Measurements from ENCODE around the gene EMX2.

EMX2 gene

DNA sequence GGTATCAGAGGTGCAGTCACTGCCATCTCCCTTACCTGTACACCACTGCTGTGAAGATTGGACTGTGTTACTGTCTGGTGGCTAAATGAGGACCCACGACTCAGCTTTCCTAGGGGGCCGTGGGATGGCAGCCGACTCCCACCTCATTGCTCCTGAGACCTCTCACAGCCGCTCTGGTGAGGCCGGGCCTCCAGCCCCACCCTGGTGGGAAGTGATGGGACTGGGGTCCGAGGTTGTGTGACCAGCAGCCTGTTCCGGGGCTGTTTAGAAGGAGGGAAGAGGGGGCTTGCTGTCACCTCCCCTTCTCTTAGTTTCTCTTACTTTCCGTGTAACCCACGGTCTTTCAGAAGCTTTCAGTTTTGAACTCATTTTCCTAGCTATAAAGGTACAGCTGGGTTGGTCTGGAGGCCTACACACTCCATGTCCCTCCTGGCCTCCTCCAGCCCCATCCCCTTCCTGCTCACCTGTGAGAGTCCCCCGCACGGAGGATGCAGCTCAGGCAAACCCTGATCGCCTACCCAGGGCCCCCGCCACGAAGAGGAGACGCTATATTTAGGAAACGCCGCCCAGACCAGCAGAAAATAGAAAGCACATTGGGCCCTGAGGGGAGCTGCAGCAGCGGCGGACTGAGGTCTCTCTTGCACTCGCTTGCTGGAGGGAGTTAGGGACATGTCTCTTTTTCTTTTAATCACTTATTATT is 4.6 kb downstream of the EMX2 start:
- peaks cover 84% of the 10 kb centered on the region for H3K27me3 Mint-ChIP-seq
- peaks cover 23% of the 10 kb centered on the region for H3K4me1 Mint-ChIP-seq
- no peak for ATAC-seq
- H3K27ac Mint-ChIP-seq = no peak overlapping the region
- no peaks in the 10 kb centered on the region for H3K36me3 Mint-ChIP-seq
- no peak overlapping the region for H3K4me3 Mint-ChIP-seq
- no peaks in the 10 kb centered on the region for H3K9me3 Mint-ChIP-seq

- peaks cover 90% of the 10 kb centered on the region for H3K27me3 Mint-ChIP-seq
- peaks cover 23% of the 10 kb centered on the region for H3K4me1 Mint-ChIP-seq
- peak overlapping the region; percentile 29 for H3K4me3 Mint-ChIP-seq
- no peaks in the 10 kb centered on the region for H3K9me3 Mint-ChIP-seq
- no peak for ATAC-seq
- H3K36me3 Mint-ChIP-seq = no peaks in the 10 kb centered on the region
- H3K27ac Mint-ChIP-seq = no peak overlapping the region
Observed at GRCh38 chr10:117547716-117548668, 5.4 kb downstream of the EMX2 start.

DNA sequence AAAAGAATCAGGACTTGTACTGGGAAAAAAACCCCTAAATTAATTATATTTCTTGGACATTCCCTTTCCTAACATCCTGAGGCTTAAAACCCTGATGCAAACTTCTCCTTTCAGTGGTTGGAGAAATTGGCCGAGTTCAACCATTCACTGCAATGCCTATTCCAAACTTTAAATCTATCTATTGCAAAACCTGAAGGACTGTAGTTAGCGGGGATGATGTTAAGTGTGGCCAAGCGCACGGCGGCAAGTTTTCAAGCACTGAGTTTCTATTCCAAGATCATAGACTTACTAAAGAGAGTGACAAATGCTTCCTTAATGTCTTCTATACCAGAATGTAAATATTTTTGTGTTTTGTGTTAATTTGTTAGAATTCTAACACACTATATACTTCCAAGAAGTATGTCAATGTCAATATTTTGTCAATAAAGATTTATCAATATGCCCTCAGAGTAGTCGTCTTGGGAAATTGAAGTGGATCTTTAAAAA is 6.6 kb downstream of the EMX2 start:
- peaks cover 27% of the 10 kb centered on the region for H3K4me1 Mint-ChIP-seq
- no peak overlapping the region for H3K27ac Mint-ChIP-seq
- H3K9me3 Mint-ChIP-seq = no peaks in the 10 kb centered on the region
- no peak overlapping the region for H3K4me3 Mint-ChIP-seq
- peaks cover 88% of the 10 kb centered on the region for H3K27me3 Mint-ChIP-seq
- no peaks in the 10 kb centered on the region for H3K36me3 Mint-ChIP-seq
- ATAC-seq = no peak

- ATAC-seq = no peak
- Mint-ChIP-seq H3K4me1 (peaks cover 30% of the 10 kb centered on the region), H3K27me3 (peaks cover 90% of the 10 kb centered on the region)
Observed at GRCh38 chr10:117550076-117550475, 7.5 kb downstream of the EMX2 start.

DNA sequence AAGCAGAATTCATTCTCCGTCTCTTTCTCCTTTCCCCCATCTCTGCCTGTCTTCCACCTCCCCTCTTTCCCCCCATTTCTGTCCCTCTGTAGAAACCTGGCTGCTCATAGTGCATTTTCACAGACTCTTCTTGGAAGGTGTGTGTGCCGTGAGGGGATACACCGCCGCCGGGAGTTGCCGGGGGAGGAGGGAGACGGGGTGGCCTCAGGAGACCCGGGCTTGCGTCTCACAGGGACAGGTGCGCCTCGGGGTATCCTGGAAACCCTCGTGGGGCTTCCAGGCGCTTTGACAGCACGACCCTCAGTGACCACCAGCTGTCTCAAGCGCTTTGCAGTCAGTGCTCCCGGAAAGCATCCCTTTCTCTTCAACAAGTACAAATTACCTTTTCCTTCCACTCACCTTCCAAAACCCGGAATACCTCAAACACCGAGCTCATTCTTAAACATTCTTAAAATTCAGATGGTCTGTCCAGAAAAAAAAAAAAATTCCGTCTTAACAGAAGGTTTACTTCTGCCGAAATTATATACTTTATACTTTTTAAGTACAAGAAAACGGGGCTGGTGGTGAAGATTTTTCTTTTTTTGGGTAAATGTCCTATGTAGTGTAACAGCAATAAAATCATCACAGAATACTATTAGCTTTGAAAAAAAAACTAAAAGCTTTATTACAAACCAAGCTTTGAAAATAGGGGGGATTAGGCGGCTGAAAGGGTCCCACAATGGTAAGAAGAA is 8.2 kb downstream of the EMX2 start:
- Mint-ChIP-seq H3K4me1 (peaks cover 28% of the 10 kb centered on the region), H3K27ac (no peak overlapping the region), H3K9me3 (no peaks in the 10 kb centered on the region), H3K36me3 (no peaks in the 10 kb centered on the region), H3K27me3 (peaks cover 93% of the 10 kb centered on the region), H3K4me3 (no peak overlapping the region)
- ATAC-seq = no peak

More at GRCh38 chr10:117550076-117550475, 7.5 kb downstream of the EMX2 start:
- Mint-ChIP-seq H3K9me3 (no peaks in the 10 kb centered on the region), H3K36me3 (no peaks in the 10 kb centered on the region), H3K4me3 (no peak overlapping the region), H3K27ac (no peak overlapping the region)

GRCh38 chr10:117551330-117552155 is 9.0 kb downstream of the EMX2 start:
- peaks cover 93% of the 10 kb centered on the region for H3K27me3 Mint-ChIP-seq
- no peaks in the 10 kb centered on the region for H3K9me3 Mint-ChIP-seq
- H3K36me3 Mint-ChIP-seq = no peaks in the 10 kb centered on the region
- H3K4me3 Mint-ChIP-seq = no peak overlapping the region
- no peak for ATAC-seq
- H3K27ac Mint-ChIP-seq = no peak overlapping the region
- peaks cover 23% of the 10 kb centered on the region for H3K4me1 Mint-ChIP-seq

GRCh38 chr10:117552156-117552631 is 9.6 kb downstream of the EMX2 start:
- Mint-ChIP-seq H3K27me3 (peaks cover 90% of the 10 kb centered on the region), H3K4me3 (no peak overlapping the region), H3K9me3 (no peaks in the 10 kb centered on the region), H3K4me1 (peaks cover 20% of the 10 kb centered on the region), H3K36me3 (no peaks in the 10 kb centered on the region), H3K27ac (no peak overlapping the region)
- ATAC-seq = no peak

- peaks cover 85% of the 10 kb centered on the region for H3K27me3 Mint-ChIP-seq
Observed at GRCh38 chr10:117552701-117553141, 10.2 kb downstream of the EMX2 start.

GRCh38 chr10:117553142-117553814 is 10.7 kb downstream of the EMX2 start:
- Mint-ChIP-seq H3K4me1 (peaks cover 10% of the 10 kb centered on the region), H3K36me3 (no peaks in the 10 kb centered on the region), H3K4me3 (no peak overlapping the region), H3K27ac (no peak overlapping the region), H3K9me3 (no peaks in the 10 kb centered on the region), H3K27me3 (peaks cover 82% of the 10 kb centered on the region)
- no peak for ATAC-seq

More at GRCh38 chr10:117552701-117553141, 10.2 kb downstream of the EMX2 start:
- no peak overlapping the region for H3K27ac Mint-ChIP-seq
- ATAC-seq = no peak
- peaks cover 15% of the 10 kb centered on the region for H3K4me1 Mint-ChIP-seq
- no peaks in the 10 kb centered on the region for H3K36me3 Mint-ChIP-seq
- no peak overlapping the region for H3K4me3 Mint-ChIP-seq
- H3K9me3 Mint-ChIP-seq = no peaks in the 10 kb centered on the region

GRCh38 chr10:117553815-117554172 is 11.2 kb downstream of the EMX2 start:
- Mint-ChIP-seq H3K27ac (no peak overlapping the region), H3K4me1 (peaks cover 7% of the 10 kb centered on the region), H3K27me3 (peaks cover 82% of the 10 kb centered on the region), H3K9me3 (no peaks in the 10 kb centered on the region), H3K36me3 (no peaks in the 10 kb centered on the region), H3K4me3 (no peak overlapping the region)
- no peak for ATAC-seq

DNA sequence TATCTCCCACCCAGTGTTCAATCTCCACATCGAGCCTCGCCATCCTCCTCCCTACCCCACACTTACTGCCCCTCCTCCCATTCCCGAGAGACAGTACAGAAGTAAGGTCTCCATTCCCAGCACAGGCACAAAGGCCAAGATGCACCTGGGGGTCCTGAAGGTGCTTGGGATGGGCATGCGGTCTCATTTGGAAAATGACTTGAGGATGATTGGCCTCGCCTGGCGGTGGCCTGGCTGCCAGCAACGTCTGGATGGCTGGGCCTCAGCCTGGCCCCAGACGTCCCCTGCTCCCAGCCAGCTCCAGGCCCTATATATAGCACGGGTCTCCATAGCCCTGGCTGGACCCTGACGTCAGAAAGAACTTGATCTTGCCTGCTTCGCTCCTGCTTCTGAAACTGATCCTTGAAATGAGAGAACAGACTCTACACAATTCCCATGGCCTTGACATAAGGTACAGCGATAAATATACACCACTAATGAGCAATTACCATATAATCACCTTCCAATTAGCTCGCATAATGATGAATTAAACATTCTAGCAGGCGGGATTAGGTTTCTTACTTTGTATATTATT is 11.8 kb downstream of the EMX2 start:
- Mint-ChIP-seq H3K4me3 (no peak overlapping the region), H3K27ac (no peak overlapping the region), H3K4me1 (peaks cover 7% of the 10 kb centered on the region), H3K36me3 (no peaks in the 10 kb centered on the region), H3K9me3 (no peaks in the 10 kb centered on the region), H3K27me3 (peaks cover 82% of the 10 kb centered on the region)
- ATAC-seq = no peak

DNA sequence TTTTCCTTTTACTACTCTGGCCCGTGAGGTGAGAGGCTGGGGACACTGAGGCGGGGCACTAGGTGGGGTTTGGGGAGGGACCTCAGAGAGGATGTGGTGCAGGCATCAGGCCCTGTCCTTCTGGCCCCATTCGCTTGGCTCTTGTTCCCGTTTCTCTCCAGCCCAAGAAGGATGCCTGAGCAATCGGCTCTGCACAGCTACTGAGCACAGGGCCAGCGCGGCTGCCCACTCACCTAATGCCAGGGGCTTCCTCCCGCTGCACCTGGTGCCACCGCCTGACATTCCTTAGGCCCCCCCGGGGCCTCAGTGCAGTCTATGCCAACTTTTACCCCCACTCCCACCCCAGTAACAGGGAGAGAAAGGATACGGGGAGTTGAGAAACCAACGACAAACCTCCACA is 12.5 kb downstream of the EMX2 start:
- Mint-ChIP-seq H3K27me3 (peaks cover 75% of the 10 kb centered on the region), H3K9me3 (no peaks in the 10 kb centered on the region), H3K27ac (no peak overlapping the region), H3K4me1 (peaks cover 7% of the 10 kb centered on the region), H3K36me3 (no peaks in the 10 kb centered on the region), H3K4me3 (no peak overlapping the region)
- no peak for ATAC-seq

DNA sequence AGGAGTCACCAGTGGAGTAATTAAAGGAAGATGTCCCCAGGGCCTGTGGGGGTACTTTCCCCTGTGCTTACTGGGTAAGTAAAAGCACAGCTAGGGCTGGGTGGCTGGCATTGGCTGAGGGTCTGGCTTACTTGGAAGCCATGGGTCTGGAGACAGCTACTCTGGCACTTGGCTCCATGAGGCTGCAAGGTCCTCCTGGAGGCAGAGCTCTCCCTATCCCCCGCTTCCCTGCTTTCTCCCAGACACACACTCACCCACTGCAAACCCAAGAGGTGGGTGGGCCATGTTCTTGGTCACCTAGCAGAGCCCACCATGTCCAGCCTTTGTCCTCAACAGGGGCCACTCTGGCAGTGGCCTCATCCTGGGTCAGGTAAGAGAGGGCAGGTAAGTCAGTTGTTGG is 13.3 kb downstream of the EMX2 start:
- H3K27ac Mint-ChIP-seq = no peak overlapping the region
- peaks cover 67% of the 10 kb centered on the region for H3K27me3 Mint-ChIP-seq
- no peaks in the 10 kb centered on the region for H3K36me3 Mint-ChIP-seq
- no peaks in the 10 kb centered on the region for H3K9me3 Mint-ChIP-seq
- no peak overlapping the region for H3K4me3 Mint-ChIP-seq
- peaks cover 7% of the 10 kb centered on the region for H3K4me1 Mint-ChIP-seq
- ATAC-seq = no peak

GRCh38 chr10:117556356-117556755 is 13.8 kb downstream of the EMX2 start:
- Mint-ChIP-seq H3K27ac (no peak overlapping the region), H3K4me1 (peaks cover 7% of the 10 kb centered on the region), H3K4me3 (no peak overlapping the region), H3K27me3 (peaks cover 62% of the 10 kb centered on the region), H3K9me3 (no peaks in the 10 kb centered on the region), H3K36me3 (no peaks in the 10 kb centered on the region)
- no peak for ATAC-seq

Data from stimulated activated memory B cell treated with anti-CD40 and anti-IgM and Interleukin-4, amounts not matched to agents 10 μg/mL and 1 μg/mL and 100 μg/mL, for 72 hours (primary cell).